GM12874 (cell line): ENCODE results near the gene HTATSF1.

ENCODE experiments used
- TF ChIP-seq, protein P1 (sequence below): IDR thresholded peaks from 2 replicates; pipeline ENCODE4 v1.5.1; 2011; ENCODE audit warnings: low read depth, mild to moderate bottlenecking, control low read depth, low read length, moderate library complexity; ENCODE audit not compliant: insufficient read depth

HTATSF1 gene

DNA sequence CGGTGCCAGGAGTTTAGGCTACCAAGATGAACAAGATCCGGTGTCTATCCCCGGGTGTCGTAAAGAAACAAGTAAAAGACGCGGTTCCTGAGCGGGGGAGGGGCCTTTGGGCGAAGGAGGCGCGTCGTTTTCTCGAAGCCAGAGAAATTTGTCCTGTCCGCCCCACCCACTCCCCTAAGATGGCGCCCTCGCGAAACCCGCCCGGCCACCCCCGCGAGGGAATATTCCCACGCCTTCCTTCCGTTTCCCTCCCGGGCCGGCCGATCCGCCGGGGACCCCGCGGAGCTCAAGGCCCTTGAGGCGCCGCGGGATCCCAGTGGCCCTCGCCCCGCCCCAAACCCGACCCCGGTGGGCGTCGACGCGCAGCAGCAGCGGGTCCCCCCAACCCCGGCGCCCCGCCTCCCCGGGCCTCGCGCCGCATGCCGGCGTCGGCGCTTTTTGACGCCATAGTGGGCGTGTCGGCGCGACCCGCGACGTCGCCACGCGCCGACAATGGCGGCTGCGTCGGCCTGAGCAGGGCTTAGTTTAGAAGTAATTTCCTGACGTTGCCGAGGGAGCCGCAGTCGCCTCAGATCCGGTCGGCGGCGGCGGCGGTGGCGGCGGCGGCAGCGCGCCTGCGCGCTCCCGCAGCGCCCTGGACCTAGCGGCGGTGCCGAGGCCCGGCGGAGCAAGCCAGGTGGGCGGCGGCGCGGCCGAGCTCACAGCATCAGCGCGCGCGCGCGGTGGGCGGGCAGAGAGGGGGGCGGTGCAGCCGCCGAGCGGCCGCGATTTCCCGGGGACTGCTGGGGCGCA lies 432 bp upstream of the HTATSF1 start:
- TF ChIP-seq, protein P1, sequence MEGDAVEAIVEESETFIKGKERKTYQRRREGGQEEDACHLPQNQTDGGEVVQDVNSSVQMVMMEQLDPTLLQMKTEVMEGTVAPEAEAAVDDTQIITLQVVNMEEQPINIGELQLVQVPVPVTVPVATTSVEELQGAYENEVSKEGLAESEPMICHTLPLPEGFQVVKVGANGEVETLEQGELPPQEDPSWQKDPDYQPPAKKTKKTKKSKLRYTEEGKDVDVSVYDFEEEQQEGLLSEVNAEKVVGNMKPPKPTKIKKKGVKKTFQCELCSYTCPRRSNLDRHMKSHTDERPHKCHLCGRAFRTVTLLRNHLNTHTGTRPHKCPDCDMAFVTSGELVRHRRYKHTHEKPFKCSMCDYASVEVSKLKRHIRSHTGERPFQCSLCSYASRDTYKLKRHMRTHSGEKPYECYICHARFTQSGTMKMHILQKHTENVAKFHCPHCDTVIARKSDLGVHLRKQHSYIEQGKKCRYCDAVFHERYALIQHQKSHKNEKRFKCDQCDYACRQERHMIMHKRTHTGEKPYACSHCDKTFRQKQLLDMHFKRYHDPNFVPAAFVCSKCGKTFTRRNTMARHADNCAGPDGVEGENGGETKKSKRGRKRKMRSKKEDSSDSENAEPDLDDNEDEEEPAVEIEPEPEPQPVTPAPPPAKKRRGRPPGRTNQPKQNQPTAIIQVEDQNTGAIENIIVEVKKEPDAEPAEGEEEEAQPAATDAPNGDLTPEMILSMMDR = no peak

DNA sequence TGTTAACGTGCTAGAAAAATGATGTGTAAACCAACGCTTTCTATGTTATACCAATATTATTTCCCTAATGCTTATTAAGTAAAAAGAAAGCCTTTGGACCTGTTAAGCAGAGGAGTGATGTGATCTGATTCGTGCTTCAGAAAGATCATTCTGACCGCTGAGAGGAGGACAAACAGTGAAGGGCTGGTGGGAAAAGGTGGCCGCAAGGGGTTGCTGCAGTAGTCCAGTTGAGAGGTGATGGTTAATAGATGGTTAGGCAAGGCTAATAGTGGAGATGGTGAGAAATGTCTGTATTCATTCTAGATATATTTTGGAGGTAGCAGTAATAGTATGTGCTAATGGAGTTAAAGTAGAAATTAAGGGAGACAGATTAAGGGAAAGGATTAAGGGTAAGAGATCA lies 21.7 kb downstream of the HTATSF1 start:
- TF ChIP-seq, protein P1 = no peak

DNA sequence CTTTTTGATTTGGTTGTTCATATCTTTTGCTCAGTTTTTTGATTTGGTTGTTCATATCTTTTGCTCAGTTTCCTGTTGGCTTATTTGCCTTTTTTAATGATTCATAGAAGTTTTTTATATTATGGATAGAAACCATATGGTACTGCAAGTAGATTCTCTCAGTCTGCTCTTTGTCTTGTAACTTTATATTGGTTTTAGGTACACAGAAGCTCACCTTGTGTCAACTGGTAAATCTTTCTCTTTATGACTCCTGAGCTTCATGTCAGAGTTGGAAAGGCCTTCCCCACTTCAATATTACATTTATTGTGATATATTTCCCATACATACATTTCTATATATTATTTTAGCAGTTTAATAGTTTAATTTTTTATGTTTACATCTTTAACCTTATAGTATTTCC lies 26.4 kb downstream of the HTATSF1 start:
- TF ChIP-seq, protein P1 = no peak

DNA sequence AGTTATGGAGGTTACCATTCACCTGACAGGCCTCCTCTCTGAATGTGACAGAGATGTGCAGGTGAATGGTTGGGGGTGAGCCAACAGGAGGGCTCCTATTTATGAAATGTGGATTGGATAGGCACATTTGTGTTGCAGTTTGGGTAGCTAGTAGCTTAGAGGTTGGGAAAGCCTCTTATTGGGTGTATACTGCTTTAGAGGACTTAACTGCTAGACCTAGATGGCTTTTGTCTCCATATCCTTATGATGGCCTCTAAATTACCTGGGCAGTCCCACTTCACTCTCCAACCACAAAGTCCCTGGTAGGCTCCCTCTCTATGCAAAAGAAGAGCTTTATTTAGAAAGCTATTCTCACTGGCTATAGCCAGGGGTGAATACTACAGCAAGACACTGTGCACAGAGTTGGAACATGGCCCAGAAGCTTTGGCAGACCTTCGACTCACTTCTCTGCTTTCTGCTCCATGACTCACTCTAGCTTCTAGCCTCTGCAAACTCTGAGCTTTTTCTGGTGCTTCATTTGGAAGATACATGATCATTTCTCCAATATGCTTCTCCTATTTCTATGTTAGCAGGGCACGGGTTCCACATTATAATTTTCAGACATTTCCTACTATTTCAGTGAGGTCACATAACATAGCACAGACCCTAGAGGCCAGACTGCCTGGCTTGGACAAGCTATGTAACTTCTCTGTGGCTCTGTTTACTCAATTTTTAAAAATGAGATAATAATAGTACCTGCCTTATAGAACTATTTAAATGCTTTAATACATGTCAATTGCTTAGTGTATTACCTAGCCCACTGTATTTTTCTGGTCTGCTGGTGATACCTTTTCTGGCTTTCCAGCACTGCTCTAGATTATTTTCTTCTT lies 28.6 kb downstream of the HTATSF1 start:
- TF ChIP-seq, protein P1 = no peak

DNA sequence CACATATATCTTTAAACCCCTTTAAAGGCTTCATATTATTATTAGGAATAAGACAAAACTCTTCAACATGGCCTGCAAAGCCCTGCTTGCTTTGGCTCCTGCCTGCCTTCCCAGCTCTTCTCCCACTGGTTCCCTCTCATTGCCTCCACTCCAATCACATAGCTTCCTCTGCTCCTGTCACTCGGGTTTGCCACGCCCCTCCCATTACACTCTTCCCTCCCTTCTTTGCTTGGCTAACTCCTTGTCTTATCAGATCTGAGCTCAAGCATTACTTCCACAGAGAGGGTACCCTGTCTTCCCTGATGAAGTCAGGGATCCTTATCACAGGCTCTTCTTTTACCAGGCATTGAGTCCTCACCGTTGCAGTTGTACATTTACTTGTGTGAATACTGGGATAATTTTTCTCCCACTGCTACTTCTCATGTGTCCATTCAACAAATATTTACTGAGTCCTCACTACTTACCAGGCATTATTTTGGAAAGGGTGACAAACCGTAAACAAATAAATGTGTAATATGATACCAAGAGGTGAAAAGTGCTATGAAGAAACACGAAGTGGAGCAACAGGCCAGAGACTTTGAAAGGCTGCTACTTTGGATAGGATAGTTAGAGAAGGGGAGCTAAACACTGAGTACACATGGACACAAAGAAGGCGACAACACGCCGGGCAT lies 31.4 kb downstream of the HTATSF1 start:
- TF ChIP-seq, protein P1 = no peak

DNA sequence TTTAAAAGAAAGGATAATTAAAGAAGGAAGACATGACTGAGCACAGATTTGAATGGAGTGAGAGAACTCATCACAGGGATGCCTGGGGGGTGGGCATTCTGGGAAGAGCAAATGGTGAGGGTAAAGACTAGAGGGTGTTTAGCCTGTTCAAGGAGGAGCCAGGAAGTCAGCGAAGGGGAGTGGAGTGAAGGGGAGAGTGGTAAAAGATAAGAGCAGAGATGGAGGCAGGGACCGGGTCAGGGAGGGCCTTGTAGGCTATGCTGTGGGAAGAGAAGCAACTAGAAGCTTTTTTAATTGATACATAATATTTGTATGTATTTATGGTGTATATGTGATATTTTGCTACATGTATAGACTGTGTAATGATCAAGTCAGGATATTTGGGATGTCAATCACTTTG lies 32.4 kb downstream of the HTATSF1 start:
- TF ChIP-seq, protein P1 = no peak

DNA sequence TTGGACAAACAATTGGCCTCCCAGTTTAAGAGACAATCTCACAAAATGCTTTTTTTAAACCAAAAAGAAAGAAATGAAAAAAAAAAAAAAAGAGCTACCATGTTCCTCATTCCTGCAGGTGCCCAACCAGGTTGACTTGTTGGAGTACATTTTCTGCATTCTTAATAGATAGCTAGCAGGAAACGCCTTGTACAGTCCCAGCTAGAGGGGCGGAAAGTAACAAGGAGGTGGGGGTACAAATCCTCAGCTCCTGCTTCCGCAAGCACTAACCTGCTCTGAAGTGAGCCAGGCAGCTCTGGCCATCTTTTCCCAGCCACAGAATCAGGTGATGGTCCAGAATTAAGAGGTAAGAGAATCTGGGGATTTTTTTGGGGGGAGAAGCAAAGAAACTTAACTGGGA lies 34.6 kb downstream of the HTATSF1 start, which contains the start of gene VGLL1:
TSS of gene VGLL1 (plus strand) at position 265 of the 400 bp plus-strand sequence. CDS start 3,806 bp downstream, outside the sequence.
- TF ChIP-seq, protein P1 = no peak
